C4-2B (cell line): ENCODE measurements around the gene PPP1R1C.
"Not testable (repeated sequence)": the region's sequence is repeated elsewhere in the genome, so short reads cannot be mapped to it uniquely, and the experiment has no call there.

Experiments
- H3K27ac ChIP-seq: fragments of 450-650 bp; 2 replicates; pipeline ENCODE4 v1.5.1; 2017
- ZFX ChIP-seq: fragments of 450-650 bp; IDR thresholded peaks from 2 replicates; pipeline ENCODE4 v1.6.1; 2017
- TF ChIP-seq, protein P1 (sequence below): fragments of 450-650 bp; conservative IDR thresholded peaks from 2 replicates; pipeline ENCODE4 v1.5.1; 2017; ENCODE audit warnings: mild to moderate bottlenecking

Gene PPP1R1C

DNA sequence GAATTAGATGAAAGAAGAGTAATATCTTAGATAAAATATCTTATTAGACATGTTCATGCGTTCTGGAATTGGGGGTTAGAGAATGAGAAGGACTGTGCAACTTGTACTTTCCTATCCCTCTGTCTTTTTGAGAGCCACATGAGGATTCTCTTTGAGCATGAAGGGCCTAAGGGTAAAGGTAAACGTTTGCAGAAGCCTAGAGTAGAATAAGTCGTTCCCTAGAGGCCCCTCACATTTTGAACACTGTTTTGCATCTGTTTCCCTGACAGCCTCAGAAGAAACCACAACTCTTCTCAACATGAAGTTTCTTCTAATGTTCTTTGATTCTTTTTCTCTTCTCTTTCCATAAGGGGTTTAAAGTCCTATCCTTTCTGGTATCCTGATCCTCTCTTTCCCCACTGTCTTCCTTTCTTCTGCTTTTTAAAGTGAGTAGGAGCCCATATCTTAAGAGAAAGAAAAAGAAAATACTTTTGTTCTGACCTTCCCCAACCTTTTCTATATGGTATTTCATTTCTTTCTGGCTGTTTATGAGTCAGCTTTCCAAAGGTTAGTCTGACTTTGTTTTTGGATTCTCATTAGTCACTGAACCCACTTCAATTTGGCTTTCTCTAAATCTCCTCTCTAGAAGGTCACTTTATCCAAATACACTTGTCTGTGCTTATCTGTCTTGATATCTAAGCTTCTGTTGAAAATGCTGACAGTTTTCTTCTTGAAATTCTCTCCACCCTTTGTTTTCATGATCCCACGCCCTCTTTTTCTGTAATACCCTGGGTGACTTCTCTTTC lies 34.8 kb downstream of the PPP1R1C start:
- no peak for TF ChIP-seq ZFX
- TF ChIP-seq, protein P1, sequence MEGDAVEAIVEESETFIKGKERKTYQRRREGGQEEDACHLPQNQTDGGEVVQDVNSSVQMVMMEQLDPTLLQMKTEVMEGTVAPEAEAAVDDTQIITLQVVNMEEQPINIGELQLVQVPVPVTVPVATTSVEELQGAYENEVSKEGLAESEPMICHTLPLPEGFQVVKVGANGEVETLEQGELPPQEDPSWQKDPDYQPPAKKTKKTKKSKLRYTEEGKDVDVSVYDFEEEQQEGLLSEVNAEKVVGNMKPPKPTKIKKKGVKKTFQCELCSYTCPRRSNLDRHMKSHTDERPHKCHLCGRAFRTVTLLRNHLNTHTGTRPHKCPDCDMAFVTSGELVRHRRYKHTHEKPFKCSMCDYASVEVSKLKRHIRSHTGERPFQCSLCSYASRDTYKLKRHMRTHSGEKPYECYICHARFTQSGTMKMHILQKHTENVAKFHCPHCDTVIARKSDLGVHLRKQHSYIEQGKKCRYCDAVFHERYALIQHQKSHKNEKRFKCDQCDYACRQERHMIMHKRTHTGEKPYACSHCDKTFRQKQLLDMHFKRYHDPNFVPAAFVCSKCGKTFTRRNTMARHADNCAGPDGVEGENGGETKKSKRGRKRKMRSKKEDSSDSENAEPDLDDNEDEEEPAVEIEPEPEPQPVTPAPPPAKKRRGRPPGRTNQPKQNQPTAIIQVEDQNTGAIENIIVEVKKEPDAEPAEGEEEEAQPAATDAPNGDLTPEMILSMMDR, result no peak
- no peak overlapping the region for H3K27ac ChIP-seq

DNA sequence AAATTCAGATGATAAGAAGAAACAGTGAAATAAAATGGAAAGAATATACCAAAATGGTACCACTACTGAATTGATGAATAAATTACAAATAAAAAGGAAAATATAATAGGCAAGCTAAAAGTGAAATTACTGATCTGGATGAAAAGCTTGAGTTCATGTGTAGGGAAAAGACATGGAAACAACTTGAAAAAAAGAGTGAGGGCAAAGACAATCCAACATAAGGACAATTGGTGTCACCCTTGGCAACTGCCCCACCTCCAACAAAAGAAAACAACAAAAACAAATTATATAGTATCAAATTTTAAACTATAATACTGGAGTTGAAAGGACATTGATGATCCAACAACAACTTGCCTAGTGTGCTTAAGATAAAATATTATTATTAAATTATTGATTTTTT lies 37.6 kb downstream of the PPP1R1C start:
- no peak for TF ChIP-seq ZFX
- TF ChIP-seq, protein P1, result no peak
- no peak overlapping the region for H3K27ac ChIP-seq

DNA sequence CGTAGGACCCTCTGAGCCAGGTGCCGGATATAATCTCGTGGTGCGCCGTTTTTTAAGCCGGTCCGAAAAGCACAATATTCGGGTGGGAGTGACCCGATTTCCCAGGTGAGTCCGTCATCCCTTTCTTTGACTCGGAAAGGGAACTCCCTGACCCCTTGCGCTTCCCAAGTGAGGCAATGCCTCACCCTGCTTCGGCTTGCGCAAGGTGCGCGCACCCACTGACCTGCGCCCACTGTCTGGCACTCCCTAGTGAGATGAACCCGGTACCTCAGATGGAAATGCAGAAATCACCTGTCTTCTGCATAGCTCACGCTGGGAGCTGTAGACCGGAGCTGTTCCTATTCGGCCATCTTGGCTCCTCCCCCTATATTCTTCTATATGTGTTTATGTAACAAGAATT lies 45.2 kb downstream of the PPP1R1C start:
- not testable (repeated sequence) for H3K27ac ChIP-seq

DNA sequence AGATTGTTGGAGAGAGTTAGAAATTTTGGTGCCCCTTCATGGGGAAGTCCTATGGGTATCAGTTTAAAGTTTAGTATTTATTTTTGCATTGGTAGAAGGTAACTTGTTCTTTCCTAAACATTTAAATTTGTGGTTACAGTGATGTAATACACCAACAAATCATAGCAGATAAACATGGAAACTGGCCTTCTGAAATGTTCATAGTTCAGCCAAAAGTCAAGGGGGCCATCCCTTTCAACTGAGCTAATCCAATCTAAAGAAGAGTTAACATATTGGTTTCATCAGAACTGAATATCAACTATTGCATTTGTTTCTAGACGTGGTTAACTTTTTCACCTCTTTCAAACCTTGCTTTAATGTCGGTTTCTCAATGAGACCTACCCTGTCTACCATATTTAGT lies 46.3 kb downstream of the PPP1R1C start:
- no peak overlapping the region for H3K27ac ChIP-seq
- TF ChIP-seq ZFX, result no peak
- TF ChIP-seq, protein P1, result no peak

DNA sequence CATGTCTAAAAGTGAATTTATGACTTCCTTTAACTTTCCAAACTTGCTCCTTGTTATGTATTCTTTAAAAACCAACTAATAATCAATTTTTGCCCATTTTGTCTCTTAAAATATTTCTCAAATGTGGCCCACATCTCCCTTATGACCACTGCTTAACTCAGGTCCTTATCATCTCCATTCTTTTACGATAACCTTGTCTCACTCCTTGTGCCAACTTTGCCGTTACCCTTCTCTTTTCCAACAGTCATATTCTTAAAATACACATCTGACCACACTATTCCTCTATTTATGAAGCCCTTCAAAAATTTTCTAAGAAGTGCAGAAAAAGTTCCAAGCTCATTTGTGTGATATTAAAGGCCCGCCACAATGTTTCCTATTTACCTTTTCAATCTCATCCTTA lies 47.8 kb downstream of the PPP1R1C start:
- no peak for TF ChIP-seq ZFX
- TF ChIP-seq, protein P1, result no peak
- H3K27ac ChIP-seq, result no peak overlapping the region

DNA sequence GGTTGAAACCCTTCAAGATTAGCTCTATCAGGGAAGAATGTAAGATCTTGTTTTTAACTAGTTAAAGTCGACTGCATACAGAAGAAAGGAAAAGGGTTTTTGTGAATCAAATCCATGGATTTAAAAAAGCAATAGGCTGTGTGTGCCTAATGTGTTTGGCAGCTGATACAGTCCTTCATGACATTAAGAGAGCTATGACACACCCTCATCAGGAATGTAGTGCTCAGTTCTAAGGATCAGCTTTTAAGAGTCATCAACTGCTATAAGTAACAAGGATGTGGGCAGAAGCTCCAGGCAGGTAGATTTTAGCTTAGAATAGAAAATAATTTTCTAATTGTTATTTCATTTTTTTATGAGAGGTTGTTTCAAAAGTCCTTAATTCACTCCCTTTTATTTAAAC lies 52.9 kb downstream of the PPP1R1C start:
- H3K27ac ChIP-seq, result no peak overlapping the region

DNA sequence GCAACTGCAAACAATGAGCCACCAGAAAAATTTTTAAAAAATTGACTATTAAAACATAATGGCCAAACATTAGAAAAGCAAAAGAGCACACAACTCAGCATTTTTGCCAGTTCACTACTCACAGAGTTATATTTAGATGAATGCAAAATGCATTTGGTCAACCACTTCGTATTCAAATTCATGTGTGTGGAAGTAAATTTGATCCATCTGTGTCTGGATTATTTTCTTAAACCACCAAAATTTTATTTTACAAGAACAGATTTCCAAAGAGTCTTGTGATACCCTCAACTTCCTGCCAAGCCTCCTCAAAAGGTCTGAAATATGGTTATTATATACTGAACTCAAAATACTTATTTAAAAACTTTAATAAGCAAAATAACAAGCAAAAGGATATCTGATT lies 57.4 kb downstream of the PPP1R1C start:
- TF ChIP-seq, protein P1, result no peak
- TF ChIP-seq ZFX, result no peak

More for the DNA sequence above, 52.9 kb downstream of the PPP1R1C start:
- TF ChIP-seq ZFX, result no peak
- TF ChIP-seq, protein P1, result no peak

DNA sequence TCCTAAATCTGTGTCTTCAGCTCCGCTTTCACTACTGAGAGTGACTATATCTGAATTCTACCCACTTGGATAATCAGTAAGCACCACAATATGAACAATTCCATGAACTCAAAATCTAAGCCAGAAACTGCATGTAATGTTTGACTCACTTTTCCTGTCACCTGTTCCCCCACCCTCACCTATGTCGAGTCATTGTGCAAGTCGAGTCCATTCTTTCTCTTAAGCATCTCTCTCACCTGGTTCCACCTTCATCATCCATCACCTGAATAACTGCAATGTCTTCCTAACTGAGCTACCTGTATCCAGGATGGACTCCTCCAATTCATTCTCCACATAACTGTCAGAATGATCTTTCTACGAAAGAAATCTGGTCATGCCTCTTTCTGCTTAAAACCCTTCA lies 58.2 kb downstream of the PPP1R1C start:
- TF ChIP-seq, protein P1, result no peak
- no peak for TF ChIP-seq ZFX
- H3K27ac ChIP-seq, result no peak overlapping the region

More for the DNA sequence above, 57.4 kb downstream of the PPP1R1C start:
- no peak overlapping the region for H3K27ac ChIP-seq
